Stimulated activated CD4-positive, alpha-beta T cell treated with anti-CD3 and anti-CD28 coated beads, Interleukin-12 subunit alpha, Interleukin-12 subunit beta, amount 100 ng/mL, for 48 hours (primary cell): ENCODE results near the gene SYNPO.

Experiments used
- DNase-seq, 3 donors: peaks; one replicate each; pipeline ENCODE4 v3.0.0-alpha.2; 2020; ENCODE audit warnings: low read depth in 2 of 3, low spot score in 1 of 3

The SYNPO gene

DNA sequence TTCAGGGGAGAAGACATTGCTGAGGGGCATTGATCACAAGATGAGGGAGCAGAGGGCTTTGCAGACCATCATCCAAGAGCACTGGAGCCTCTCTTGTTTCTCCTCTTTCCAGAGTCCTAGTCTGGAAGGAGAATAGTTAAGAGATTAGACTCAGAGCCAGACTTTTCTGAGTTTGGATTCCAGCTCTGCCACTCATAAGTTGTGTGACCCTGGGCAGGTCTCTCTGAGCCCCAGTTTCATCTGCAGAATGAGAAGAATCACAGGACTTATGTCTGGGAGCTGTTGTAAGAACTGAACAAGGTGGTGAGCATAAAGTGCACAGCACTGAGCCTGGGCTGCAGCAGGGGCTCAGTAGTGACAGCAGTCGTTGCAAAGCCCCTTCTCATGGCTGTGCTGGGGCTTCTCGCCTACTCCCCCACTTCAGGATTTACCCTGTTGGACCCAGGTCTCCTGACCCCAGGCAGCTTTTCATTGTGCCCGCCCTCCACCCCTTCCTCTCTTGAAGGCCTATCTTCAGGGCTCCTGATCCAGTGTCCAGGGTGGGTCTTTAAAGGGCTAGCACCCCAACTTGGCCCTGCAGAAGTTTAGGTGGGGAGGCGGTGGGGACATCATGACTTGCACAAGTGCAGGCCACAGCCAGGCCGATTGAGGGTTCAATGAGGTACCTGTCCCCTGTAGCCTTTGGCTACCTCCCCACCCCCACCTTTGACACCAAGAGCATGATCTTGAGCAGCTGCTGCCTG is 1.5 kb downstream of the SYNPO start:
- no peak for DNase-seq

DNA sequence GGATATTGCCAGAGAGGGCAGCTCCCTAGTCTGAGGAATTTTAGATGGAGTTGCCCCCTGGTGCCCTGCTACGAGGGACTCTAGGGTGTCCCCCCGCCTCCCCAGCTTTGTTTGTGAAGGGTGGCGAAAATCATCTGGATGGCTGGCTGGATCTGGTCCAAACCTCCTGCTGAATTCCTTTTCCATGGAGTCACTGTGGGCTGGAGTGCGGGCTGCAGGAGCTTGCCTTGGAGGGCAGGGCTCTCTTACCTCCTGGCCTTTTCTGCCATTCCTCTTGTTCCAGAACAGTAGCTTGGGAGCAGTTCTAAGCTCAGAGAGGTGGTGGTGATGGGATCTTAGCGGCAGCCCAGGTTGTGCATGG is 2.1 kb downstream of the SYNPO start:
- DNase-seq, result no peak

DNA sequence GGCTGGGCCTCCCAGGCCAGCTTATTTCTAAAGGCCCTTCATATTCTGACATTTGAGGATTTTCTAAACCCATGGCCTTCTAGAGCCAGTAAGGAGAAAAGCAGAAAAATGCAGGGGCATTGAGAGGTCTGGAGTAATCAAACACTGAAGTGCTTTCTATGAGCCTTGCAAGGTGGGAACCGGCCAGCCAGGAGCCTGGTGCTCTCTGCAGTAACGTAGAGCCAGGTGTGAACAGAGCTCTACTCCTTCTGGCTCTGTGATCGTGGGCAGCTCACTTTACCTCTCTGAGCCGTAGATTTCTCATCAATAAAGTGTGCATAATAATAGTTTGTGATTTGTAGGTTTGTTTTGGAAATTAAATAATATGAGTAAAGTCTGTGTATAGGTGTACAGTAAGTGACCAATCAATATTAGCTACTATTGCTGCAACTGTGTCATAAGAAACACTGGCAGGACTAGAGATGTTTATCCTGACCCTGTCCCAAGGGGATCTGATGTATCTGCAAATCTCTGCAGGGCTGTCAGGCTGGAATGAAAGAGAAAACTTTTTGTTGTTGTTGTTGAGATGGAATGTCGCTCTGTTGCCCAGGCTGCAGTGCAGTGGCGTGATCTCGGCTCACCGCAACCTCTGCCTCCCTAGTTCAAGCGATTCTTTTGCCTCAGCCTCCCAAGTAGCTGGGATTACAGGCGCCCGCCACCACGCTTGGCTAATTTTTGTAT is 2.7 kb downstream of the SYNPO start:
- no peak for DNase-seq

DNA sequence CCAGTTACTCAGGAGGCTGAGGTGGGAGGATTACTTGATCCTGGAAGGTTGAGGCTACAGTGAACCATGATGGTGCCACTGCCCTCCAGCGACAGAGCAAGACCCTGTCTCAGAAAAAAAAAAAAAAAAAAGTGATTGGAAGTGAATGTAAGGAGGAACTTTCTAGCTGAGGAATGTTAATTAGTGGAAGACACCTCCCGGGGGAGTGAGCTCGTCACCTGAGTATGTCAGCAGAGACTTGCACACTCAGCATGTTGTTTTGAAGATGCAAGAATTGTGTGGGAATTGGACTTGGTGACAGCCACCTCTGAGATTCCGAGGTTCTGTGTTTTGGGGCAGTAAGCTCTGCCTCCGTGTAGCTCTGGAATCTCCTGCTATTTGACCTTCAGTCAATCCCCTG is 3.6 kb downstream of the SYNPO start:
- DNase-seq, result no peak

DNA sequence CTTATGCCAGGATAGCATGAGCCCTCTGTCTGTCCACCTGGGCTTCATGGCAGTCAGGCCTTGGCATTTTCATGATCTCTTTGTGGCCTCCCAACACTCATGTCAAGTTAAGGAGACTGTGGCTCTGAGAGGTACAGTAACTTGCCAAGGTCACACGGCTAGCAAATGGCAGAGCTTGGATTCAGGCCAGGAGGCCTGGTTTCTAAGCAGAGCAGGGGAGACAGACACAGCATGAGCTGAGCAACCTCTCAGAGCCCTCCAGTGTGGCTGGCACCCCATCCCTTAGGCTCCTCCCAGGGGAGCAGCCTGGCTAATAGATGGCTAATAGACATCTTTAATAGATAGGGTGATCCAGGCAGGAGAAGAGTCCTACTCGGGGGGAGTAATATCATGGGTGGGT is 4.1 kb downstream of the SYNPO start:
- no peak for DNase-seq

DNA sequence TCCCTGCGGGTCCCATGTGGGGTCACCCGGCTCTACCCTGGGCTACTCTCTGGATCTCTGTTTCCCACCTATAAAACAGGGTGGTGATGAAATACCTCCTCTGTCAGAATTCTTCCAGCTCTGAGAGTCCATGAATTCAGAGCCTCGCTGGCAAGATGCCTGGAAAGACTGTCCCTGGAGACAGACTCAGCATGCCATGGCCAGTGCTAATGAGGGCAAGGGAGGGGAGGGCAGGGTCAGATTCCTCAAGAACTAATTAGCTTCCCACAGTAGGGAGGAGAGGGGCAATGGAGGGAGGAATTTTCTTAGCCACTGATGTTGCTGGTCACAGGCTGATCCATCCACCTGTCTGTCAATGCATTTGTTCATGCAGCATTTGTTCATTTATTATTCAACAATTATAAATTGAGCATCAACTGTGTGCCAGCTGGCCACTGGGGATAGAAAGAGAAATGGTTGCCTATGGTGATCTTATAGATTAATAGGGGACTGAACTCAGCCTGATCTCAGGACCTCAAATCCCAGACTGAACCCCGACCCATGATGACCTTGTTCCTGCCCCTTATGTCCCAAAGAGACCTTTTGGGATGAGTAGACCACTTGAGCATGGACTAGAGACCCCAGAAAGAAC is 4.7 kb downstream of the SYNPO start:
- no peak for DNase-seq

DNA sequence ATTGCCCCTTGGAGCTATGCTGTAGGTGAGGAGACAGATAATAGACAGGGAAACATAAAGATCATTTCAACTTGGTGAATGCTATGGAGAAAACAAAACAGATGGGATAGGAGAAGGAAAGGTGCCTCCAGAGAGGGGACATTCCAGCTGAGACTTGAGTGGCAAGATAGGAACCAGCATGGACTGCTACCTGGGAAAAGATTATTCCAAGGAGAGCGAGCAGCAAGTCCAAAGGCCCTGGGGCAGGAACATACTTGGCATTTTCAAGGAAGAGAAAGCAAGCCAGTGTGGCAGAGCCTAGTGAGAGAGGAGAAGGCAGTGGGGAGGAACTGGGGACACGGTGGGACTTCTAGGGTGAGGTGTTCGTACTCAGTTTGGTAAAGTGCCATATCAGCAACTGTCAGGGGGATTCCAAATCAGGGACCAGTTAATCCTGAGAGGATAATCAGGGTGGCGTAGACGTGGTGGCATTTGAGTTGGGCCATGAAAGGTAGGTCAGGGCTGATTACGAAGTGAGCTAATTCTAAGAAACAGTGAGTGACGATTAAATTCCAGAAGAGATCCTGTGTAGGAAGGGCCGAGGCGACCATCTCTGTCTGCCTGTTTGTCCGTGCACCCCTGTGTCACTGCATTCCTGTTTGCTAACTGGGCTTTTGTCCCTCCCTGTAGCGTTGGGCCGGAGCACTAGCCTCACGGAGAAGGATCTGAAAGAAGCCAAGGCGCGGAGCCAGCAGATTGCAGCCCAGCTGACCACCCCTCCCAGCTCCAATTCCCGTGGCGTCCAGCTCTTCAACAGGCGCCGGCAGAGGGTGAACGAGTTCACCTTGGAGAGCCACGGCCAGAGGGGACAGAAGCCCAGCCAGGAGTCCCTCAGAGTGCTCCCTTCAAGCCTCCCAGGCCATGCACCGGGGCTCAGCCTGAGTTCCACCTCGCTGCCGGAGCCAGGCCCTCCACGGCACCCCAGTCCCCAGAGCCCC is 7.1 kb downstream of the SYNPO start:
- no peak for DNase-seq

DNA sequence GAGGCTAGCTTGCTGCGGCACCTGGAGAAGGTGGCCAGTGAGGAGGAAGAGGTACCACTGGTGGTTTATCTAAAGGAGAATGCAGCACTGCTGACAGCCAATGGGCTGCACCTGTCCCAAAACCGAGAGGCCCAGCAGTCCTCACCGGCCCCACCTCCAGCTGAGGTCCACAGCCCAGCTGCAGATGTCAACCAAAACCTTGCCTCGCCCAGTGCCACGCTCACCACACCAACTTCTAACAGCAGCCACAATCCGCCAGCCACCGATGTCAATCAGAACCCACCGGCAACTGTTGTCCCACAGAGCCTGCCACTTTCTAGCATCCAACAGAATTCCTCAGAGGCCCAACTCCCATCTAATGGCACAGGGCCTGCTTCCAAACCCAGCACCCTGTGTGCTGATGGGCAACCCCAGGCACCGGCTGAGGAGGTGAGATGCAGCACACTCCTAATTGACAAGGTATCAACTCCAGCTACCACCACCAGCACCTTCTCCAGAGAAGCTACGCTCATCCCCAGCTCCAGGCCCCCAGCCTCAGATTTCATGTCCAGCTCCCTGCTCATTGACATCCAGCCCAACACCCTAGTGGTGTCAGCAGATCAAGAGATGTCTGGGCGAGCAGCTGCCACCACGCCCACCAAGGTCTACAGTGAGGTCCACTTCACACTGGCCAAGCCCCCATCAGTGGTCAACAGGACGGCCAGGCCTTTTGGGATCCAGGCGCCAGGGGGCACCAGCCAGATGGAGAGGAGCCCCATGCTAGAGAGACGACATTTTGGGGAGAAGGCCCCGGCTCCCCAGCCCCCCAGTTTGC is 8.0 kb downstream of the SYNPO start:
- DNase-seq, result no peak

DNA sequence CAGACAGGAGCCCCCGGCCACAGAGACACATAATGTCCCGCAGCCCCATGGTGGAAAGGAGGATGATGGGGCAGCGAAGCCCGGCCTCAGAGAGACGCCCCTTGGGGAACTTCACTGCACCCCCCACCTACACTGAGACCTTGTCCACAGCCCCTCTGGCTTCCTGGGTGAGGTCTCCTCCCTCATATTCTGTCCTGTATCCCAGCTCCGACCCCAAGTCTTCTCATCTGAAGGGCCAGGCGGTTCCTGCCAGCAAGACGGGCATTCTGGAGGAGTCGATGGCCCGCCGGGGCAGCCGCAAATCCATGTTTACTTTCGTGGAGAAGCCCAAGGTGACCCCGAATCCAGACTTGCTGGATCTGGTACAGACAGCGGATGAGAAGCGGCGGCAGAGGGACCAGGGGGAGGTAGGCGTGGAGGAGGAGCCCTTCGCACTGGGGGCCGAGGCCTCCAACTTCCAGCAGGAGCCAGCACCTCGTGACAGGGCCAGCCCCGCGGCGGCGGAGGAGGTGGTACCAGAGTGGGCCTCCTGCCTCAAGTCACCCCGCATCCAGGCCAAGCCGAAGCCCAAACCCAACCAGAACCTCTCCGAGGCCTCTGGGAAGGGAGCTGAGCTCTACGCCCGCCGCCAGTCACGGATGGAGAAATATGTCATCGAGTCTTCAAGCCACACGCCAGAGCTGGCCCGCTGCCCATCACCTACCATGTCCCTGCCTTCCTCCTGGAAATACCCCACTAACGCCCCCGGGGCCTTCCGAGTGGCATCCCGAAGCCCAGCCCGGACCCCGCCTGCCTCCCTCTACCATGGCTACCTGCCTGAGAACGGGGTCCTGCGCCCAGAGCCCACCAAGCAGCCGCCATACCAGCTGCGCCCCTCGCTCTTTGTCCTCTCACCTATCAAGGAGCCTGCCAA is 8.9 kb downstream of the SYNPO start:
- no peak for DNase-seq

DNA sequence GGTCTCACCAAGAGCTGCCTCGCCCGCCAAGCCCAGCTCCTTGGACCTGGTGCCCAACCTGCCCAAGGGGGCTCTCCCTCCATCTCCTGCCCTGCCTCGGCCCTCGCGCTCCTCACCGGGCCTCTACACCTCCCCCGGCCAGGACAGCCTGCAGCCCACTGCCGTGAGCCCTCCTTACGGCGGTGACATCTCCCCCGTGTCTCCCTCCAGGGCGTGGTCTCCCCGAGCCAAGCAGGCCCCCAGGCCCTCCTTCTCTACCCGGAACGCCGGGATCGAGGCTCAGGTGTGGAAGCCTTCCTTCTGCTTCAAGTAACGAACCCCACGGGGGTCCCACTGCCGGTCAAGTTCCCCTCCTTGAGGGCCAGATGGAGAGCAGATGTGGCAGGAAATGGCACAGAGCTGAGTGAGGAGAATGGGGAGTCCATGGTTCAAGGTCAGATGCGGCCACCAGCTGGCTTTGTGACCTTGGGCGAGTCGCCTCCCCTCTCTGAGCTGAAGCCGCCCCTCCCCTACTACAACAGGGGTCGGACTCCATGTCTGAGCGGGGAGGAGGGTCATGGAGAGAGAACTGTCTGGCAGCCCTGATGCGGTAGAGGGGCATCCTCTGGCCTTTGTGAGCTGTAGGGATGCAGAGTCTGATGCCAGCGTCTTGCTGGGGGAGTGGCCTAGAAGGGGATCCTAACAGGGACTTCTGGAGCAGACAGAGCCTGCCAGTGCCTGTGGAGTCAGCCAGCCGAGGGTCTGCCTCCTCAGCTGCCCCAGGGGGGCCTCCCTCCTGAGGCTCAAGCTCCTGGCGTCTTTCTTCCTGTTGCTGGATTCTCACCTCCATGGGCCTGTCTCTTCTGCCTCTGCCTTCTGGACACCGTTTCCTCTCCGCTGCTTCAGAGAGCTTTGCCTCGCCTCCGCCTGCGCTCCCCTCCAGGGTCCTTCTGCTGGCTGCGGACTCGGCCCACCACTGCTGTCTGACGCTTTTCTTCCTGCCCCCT is 9.9 kb downstream of the SYNPO start:
- no peak for DNase-seq

DNA sequence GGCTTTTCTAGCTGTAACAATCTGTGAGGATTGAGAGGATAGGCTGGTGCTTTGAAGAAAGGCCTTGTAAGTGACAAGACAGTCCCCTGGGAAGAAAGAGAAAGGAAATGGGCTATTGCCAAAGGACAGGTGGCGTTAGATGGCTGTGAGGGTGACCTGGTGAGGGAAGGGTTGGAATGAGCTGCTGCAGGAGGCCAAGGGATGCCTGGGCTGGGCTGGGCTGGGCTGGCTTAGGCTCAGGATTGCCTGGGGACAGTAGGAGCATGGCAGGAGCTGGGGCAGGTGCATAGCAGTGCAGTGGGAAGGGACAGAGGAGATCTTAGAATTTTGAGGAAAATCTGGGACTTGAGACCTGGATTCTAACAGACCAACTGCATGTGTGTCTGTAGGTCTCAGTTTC is 10.9 kb downstream of the SYNPO start:
- no peak for DNase-seq

DNA sequence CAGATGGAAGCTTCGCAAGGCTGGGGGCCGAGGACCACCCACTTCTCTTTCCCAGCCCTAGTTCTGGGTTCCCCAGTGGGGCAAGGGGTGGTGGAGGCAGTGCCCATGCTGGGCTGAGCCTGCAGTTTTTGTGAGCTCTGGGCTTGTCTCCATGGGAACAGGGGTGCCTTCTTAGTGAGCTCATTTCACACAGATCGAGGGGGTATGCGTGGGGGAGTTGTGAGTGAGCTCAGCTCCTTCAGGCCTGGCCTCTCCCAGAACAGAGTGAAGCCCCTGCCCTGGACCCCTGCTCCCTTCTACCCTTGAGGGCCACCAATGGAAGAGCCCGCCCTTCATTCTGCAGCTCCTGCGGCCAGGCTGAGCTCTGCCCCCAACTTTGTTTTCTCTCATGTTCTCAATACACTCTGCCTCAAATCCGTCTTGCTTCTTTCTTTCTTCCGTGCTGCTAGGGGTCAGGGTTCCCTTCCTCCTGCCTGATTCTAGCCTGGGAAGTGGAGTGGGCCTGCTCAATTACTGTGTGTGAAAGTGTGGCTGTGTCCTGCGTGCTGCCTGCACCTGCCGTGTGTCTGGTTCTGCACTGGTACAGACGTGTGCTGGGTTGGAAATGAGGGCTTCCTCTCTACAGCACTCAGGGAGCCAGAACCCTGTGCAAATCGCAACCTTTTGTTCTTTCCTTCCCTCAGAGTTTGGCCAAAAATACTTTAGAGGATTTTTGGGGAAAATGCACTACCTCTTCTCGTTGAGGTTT is 11.6 kb downstream of the SYNPO start:
- no peak for DNase-seq

DNA sequence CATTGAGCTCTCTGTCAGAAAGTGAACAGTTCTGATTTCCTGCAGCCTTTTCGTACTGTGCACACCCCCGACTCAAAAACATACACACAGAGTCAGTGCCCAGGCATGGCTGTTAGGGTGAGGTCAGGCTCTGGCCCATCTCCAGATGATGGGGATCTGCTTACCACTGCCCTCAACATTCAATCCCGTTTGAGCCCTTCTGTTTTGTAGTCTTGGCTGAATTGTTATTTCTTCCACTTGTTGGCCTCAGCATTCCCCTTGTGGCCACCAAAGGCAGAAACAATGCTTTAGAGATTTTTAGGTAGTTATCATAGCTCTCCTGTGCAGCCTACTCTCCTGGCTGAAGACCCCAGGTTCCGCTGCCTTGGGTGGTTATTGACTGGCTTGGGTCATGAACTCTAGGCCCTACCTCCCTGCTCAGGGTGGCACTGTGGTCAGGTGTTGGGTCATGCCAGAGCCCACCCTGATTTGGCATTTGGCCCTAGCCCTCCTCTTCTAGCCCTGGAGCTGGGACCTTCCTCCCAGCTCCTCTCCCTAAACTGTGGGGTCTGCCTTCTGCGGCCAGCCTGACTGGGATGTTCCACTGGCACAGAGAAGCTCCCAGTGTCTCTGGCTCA is 12.8 kb downstream of the SYNPO start:
- no peak for DNase-seq

DNA sequence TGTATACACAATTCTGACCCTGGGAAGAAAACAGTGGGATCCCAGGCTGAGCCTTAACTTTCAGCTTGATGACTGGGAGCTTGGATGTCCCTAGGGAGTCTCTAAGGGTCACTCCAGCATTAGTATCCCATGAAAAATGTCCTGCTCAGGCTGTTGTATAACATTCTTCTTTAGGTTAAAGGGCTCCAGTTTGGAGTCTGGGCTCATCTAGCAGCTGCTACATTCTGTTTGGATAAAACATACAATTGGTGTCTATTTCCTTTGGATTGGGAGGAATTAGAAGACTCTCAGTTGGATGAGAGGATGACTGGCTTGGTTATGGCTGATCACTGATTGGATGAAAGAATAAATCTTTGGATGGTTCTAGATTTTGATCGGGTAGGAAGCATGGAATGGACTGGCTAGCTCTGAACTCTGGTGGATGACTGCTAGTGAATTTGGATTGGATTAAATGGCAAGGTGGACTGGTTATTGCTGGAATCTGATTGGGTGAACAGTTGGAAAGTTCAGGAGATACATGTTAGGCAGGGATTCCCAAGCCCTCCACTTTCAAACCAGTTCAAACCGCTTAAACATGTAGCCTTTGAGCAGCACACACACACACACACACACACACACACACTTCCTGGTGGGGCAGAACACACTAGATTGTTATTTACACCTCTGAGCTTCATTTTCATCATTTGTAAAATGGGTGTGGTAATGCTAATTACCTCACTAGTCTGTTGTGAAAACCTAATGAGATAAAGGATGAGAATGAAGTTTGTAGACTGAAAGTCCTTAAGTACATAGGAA is 13.5 kb downstream of the SYNPO start:
- no peak for DNase-seq

DNA sequence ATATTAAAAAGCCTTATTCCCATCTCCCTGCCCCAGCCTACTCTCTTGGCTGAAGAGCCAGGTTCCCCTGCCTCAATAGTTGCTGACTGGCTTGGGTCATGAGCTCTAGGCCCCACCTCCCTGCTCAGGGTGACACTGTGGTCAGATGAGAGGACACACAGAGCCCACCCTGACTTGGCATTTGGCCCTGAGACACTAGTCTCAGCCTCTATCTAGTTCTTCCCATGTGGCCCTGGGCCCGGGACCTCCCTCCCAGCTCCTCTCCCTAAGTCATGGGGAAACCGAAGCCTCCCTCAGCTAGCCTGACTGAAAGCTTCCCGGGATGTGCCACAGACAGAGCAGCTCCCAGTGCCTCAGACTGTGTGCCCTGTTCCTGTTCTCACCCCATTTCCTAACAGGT is 14.8 kb downstream of the SYNPO start:
- DNase-seq, result no peak
